Epidermal melanocyte (primary cell): Measurements from ENCODE around the gene CBFA2T2.
"Not testable (repeated sequence)": the region's sequence is repeated elsewhere in the genome, so short reads cannot be mapped to it uniquely, and the experiment has no call there.

Experiments used
- DNase-seq: peaks from one replicate; pipeline ENCODE4 v3.0.0; 2011; ENCODE audit warnings: low spot score; ENCODE audit not compliant: insufficient read length

CBFA2T2 gene

DNA sequence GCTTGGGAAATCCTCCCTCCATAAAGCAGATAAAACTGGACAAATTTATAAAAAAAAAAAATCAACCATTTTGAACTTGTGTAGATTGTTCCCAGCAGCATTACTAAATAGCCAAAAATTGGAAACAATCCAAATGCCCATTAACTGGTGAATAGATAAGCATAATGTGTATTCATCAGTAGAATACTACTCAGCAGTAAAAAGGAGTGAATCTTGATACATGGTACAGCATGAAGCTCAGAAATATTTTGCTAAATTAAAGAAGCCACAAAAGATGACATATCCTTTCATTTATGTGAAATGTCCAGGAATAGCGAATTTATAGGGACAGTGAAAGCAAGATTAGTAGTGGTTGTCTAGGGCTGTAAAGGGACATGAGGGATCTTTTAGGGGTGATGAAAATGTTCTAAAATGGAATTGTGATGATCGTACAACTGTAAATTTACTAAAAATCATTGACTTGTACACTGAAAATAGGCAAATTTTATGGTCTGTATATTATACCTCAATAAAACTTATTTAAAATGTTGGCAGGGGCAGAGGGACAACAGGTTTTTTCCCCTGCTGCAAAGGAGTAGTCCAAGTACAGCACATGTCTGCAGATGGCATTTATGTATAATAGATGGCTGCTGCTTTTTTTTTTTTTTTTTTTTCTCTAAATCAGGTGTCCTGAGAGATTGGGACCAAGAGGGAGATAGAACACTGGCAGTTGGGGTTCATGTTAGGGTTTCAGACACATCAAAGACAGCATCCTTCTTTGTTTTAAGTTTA lies 59.5 kb downstream of the CBFA2T2 start:
- DNase-seq: no peak

DNA sequence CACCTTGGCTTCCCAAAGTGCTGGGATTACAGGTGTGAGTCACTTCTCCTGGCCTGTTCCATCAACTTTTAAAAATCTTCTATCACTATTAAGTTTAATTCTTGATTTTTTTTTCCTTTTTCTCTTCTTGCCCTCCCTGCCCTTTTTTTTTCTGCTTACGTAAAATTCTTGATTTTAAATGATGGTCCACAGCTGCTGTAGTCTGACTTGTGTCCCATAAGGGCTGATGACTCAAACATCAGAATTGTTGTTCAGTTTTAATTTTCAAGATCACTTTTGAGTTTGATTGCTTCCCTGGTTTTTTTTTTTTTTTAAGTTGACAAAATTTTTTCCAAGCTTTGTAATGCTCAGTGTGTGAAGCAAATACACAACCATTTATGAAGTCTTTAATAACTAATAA lies 61.9 kb downstream of the CBFA2T2 start:
- DNase-seq: no peak

DNA sequence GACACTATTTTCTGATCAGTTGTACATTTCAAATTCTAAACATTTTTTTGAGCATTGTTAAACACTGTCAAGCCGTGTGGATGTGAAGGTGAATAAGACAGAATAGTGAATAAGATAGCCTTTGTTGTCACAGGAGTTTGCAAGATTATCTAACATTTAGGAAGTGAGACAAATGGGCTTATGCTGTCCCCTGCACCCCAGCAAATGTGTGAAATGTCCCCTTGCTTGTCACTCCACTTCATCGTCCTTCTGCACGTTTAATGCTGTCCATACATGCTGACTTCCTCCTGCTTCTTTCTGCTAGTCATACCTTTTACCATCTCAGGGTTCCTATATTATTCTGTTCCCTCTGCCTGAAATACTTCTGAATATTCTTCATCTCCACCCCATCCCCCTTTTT lies 62.6 kb downstream of the CBFA2T2 start:
- no peak for DNase-seq

DNA sequence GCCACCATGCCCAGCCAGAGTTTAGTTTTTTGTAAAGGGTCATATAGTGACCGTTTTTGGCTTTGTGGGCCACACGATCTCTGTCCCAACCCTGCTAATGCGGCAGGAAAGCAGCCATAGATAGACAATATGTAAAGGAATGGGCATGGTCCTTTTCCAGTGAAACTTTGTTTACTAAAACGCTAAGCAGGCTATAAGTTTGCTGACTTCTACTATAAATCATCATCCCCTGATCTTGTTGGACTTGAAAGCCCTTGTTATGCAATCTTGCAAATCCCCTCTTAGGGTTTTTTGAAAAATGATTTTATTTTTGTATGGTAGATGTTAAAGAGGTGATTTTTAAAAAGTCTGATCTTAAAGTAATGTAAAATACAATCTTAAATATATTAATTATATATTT lies 63.6 kb downstream of the CBFA2T2 start:
- DNase-seq: no peak

- peak; percentile 69 for DNase-seq
Observed at GRCh38 chr20:33554914-33555420, 65.1 kb downstream of the CBFA2T2 start.

- no peak for DNase-seq
Observed at GRCh38 chr20:33555755-33556154, 65.9 kb downstream of the CBFA2T2 start.

GRCh38 chr20:33556246-33556645 lies 66.3 kb downstream of the CBFA2T2 start:
- DNase-seq: no peak

DNA sequence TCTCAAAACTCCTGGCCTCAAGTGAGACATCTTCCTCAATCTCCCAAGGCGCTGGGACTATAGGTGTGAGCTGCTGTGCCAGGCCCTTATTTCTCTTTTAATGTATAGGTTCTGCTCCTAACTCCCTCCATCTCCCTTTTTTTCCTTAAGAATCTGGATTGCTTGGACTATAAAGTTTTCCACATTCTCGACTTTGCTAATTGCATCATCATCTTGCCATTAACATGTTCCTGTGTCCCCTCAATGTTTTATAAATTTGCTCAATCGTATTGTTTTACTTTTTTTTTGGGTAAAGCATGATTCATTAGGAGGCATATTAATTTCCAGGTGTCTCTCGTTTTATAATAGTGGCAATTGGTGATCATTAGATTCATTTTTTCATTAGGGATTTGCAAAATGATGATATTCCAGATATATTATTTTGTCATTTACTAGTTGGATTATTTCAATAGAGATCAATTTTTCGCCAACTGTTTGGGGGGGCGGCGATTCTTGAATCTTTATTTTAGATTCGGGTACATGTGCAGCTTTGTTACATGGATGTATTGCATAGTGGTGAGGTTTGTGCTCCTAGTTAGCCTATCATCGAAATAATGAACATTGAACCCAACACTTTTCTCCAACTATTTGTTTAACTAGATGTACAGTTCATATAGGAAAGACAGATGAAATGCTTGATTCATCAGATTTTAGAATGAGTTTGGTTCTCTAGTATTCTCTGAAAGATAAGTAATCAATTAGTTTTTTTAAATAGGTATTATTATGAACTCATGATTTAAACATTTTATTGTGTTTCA lies 68.7 kb downstream of the CBFA2T2 start:
- no peak for DNase-seq

DNA sequence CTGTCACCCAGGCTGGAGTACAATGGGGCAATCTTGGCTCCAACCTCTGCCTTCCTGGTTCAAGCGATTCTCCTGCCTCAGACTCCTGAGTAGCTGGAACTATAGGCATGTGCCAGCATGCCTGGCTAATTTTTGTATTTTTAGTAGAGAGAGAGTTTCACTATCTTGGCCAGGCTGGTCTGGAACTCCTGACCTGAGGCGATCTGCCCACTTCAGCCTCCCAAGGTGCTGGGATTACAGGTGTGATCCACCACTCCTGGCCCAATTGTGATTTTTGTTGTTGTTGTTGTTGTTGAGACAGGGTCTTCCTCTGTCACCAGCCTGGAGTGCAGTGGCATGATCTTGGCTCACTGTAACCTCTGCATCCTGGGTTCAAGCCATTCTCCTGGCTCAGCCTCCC lies 69.3 kb downstream of the CBFA2T2 start:
- no peak for DNase-seq

GRCh38 chr20:33560026-33560425 lies 70.1 kb downstream of the CBFA2T2 start:
- no peak for DNase-seq

- not testable (repeated sequence) for DNase-seq
Observed at GRCh38 chr20:33561053-33561452, 71.2 kb downstream of the CBFA2T2 start.

- DNase-seq: peak; percentile 79
Observed at GRCh38 chr20:33561692-33562601, 72.1 kb downstream of the CBFA2T2 start.

GRCh38 chr20:33563788-33564187 lies 73.9 kb downstream of the CBFA2T2 start:
- DNase-seq: no peak

DNA sequence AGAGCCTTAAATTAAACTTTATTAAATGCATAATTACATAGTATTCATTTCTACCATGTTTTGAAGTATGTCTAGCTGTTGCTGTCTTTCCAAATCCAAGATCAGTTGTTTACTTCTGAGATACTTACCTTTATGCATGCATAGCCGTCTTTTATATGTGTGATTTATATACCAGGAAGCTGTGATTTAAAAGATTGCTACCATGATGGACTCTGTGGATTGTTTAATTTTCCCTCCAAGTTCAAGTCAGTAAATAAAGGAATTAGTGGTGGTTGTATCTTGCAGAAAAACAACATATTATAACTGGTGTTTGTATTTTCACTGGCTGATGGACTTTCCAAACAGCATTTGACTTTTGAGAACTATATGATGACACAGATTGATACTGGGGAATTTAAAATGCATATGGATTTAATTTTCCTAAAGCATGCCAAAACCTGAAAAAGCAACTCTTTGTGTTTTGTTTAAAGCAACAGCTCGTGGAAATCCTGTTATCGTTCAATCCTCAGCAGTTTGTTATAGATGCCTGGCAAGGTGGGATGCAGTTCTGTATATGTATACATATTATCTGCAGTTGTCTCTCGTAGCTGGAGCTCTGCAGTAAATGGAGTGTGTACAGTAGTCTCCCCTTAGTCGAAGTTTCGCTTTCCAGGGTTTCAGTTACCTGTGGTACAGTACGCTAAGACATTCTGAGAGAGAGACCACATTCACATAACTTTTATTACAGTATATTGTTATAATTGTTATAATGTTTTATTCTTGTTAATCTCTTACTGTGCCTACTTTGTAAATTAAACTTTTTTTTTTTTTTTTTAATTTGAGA lies 77.1 kb downstream of the CBFA2T2 start:
- DNase-seq: no peak

DNA sequence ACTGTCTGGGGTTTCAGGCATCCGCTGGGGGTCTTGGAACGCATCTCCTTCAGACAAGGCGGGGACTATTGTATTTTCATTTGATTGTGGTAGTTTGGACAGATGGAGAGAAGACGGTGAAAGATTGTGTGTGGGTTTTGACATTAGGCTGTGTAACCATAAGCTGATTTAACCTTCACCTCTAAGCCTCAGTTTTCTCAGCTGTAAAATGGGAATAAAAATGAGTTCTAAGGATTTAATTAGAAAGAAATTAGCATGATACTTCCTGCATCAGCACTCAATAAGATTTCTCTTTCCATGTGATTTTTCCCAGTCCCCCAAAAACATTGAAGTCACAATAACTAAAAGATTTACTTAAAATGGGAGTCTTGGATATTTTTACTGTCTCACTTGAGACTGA lies 78.1 kb downstream of the CBFA2T2 start:
- no peak for DNase-seq

DNA sequence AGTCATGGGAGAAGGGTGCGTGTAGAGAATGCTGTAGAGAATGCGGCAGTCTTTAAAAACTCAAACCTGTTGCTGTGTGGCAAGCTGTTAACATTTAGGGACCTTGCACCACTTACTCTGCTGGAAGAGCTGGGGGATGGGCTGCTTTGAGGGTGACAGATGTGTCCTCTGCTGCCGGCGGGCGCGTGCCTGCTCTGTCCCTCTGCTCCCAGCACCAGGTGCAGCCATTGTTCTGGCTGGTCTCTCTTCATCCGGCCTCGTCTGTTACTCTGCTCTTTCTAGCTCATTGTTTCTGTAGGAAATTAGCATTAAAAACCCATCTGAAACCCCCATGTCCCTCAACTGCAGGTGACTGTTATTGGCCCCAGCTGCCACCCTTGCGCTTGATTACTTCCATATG lies 78.5 kb downstream of the CBFA2T2 start:
- DNase-seq: no peak

DNA sequence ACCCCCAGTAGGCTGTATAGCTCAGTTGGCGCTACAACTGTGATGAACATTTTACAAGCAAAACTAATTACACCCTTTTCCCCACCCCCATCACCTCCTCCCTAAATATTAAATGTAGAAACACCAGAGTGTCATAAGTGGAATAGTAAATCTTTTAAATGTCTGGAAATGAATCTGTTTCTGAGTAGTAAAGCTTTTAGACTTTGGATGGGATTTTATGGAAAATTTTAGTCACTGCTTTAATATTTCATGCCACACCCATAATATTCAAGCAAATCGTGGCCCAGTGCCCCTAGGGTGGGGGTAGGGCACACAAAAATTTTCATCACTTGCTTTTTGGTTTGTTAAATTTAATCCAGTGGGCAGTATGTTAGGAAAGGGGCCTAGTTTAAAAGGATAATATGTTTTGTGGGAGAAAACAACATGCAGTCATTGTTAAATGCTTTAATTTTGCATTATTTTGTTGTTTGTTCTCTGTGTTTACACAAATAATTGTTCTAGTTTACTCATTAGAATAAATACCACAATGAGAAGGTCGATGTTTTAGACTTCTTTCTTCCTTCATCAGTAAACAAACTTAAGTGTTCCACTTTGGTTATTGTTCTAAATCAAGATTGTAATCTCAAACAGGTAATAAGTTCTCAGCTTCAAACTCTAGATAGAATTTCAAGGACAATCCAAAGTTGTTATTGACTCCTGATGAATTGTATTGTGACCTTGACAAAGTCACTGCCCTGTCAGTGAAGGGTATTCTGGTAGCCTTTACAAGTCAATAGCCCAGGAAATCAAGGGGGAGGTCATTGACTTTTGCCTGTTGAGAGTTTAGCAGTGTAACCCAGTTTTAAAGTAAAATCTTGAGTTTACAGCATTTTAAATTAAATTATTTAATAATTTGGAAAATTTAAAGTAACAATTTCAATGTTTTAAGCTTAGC lies 79.2 kb downstream of the CBFA2T2 start:
- DNase-seq: no peak

GRCh38 chr20:33569802-33570391 lies 80.0 kb downstream of the CBFA2T2 start:
- DNase-seq: no peak

GRCh38 chr20:33570743-33571142 lies 80.8 kb downstream of the CBFA2T2 start:
- no peak for DNase-seq
